HL-60 (cell line): Measurements from ENCODE around the gene KRT6A.

Source experiments
- GABPA ChIP-seq: IDR thresholded peaks from 2 replicates; pipeline ENCODE4 v1.6.1; 2012; ENCODE audit warnings: low read depth
- POLR2AphosphoS5 ChIP-seq: IDR thresholded peaks from 2 replicates; pipeline ENCODE4 v1.6.1; 2012; ENCODE audit warnings: low read depth
- SPI1 ChIP-seq: IDR thresholded peaks from 2 replicates; pipeline ENCODE4 v1.6.1; 2012; ENCODE audit warnings: low read depth, mild to moderate bottlenecking, borderline replicate concordance
- TF ChIP-seq, protein P1 (sequence below): IDR thresholded peaks from one replicate; pipeline ENCODE4 v1.5.1; 2011; ENCODE audit warnings: low read length, control low read depth, inconsistent platforms; ENCODE audit not compliant: insufficient read depth
- TF ChIP-seq, protein P2 (sequence below): IDR thresholded peaks from 2 replicates; pipeline ENCODE4 v1.6.1; 2012; ENCODE audit warnings: low read depth; ENCODE audit not compliant: insufficient replicate concordance

DNA sequence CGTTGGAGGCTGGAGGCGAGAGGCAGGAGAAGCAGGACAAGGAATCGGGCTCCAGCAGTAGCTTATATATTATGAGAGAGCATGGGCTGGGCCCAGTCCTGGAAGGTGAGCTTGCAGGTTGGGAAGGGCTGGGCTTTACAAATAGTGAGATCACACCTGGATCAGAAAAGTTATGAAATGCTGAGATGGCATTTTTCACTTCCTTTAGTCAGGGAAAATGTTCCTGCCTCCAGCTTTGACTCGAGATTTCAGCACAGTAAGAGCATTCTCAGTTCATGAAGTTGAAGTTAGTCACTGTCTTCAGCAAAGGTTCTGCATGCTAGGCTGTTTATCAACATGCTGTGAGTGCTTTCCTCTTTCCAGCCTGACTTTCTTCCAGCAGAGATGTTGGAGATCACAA, 19.3 kb downstream of the KRT6A start, which contains the start of gene KRT6C:
- TF ChIP-seq, protein P1, sequence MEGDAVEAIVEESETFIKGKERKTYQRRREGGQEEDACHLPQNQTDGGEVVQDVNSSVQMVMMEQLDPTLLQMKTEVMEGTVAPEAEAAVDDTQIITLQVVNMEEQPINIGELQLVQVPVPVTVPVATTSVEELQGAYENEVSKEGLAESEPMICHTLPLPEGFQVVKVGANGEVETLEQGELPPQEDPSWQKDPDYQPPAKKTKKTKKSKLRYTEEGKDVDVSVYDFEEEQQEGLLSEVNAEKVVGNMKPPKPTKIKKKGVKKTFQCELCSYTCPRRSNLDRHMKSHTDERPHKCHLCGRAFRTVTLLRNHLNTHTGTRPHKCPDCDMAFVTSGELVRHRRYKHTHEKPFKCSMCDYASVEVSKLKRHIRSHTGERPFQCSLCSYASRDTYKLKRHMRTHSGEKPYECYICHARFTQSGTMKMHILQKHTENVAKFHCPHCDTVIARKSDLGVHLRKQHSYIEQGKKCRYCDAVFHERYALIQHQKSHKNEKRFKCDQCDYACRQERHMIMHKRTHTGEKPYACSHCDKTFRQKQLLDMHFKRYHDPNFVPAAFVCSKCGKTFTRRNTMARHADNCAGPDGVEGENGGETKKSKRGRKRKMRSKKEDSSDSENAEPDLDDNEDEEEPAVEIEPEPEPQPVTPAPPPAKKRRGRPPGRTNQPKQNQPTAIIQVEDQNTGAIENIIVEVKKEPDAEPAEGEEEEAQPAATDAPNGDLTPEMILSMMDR, result no peak
- TF ChIP-seq POLR2AphosphoS5, result no peak
- TF ChIP-seq GABPA, result no peak
- TF ChIP-seq, protein P2, sequence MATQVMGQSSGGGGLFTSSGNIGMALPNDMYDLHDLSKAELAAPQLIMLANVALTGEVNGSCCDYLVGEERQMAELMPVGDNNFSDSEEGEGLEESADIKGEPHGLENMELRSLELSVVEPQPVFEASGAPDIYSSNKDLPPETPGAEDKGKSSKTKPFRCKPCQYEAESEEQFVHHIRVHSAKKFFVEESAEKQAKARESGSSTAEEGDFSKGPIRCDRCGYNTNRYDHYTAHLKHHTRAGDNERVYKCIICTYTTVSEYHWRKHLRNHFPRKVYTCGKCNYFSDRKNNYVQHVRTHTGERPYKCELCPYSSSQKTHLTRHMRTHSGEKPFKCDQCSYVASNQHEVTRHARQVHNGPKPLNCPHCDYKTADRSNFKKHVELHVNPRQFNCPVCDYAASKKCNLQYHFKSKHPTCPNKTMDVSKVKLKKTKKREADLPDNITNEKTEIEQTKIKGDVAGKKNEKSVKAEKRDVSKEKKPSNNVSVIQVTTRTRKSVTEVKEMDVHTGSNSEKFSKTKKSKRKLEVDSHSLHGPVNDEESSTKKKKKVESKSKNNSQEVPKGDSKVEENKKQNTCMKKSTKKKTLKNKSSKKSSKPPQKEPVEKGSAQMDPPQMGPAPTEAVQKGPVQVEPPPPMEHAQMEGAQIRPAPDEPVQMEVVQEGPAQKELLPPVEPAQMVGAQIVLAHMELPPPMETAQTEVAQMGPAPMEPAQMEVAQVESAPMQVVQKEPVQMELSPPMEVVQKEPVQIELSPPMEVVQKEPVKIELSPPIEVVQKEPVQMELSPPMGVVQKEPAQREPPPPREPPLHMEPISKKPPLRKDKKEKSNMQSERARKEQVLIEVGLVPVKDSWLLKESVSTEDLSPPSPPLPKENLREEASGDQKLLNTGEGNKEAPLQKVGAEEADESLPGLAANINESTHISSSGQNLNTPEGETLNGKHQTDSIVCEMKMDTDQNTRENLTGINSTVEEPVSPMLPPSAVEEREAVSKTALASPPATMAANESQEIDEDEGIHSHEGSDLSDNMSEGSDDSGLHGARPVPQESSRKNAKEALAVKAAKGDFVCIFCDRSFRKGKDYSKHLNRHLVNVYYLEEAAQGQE, result no peak
- TF ChIP-seq SPI1, result no peak
